Astrocyte (in vitro differentiated cells and primary cell): ENCODE results near the gene TMC1. TPM values are rescaled to one million over a fixed set of nuclear protein-coding genes. Genes with fewer than 3 reads are reported as not detected.

Experiments used
- DNase-seq: peaks from one replicate; pipeline ENCODE4 v3.0.0-alpha.2; 2010; ENCODE audit warnings: low read depth
- FAIRE-seq: peaks from 2 replicates; lab custom pipeline; 2011; peaks lifted over from hg19 to GRCh38; lab: Jason Lieb, UNC
- H2AFZ ChIP-seq: 2 replicates; pipeline ENCODE4 v1.6.0; 2012; ENCODE audit warnings: low read depth, low read length, inconsistent platforms
- H3K27ac ChIP-seq: 2 replicates; pipeline ENCODE4 v1.5.1; 2011; ENCODE audit warnings: low read depth, low read length, inconsistent platforms
- H3K27me3 ChIP-seq: 2 replicates; pipeline ENCODE4 v1.6.0; 2011; ENCODE audit warnings: low read length, inconsistent platforms; ENCODE audit not compliant: insufficient read depth
- H3K36me3 ChIP-seq: 2 replicates; pipeline ENCODE4 v1.5.1; 2011; ENCODE audit warnings: low read length, inconsistent platforms; ENCODE audit not compliant: insufficient read depth
- H3K4me1 ChIP-seq: 2 replicates; pipeline ENCODE4 v1.5.1; 2011; ENCODE audit warnings: low read length, inconsistent platforms; ENCODE audit not compliant: insufficient read depth
- H3K4me2 ChIP-seq: 2 replicates; pipeline ENCODE4 v1.6.0; 2012; ENCODE audit warnings: low read length, inconsistent platforms
- H3K4me3 ChIP-seq: 2 replicates; pipeline ENCODE4 v1.5.1; 2011; ENCODE audit warnings: low read depth, mild to moderate bottlenecking, low read length, inconsistent platforms; ENCODE audit not compliant: insufficient read depth
- H3K79me2 ChIP-seq: 2 replicates; pipeline ENCODE4 v1.6.0; 2012; ENCODE audit warnings: mild to moderate bottlenecking, low read length, inconsistent platforms; ENCODE audit not compliant: insufficient read depth
- H3K9ac ChIP-seq: 2 replicates; pipeline ENCODE4 v1.6.0; 2012; ENCODE audit warnings: mild to moderate bottlenecking, low read length, inconsistent platforms
- H3K9me3 ChIP-seq: 2 replicates; pipeline ENCODE4 v1.5.1; 2012; ENCODE audit warnings: low read depth, mild to moderate bottlenecking, low read length, inconsistent platforms; ENCODE audit not compliant: insufficient read depth
- H4K20me1 ChIP-seq: 2 replicates; pipeline ENCODE4 v1.6.0; 2012; ENCODE audit warnings: low read length, inconsistent platforms; ENCODE audit not compliant: insufficient read depth
- H3K27ac Mint-ChIP-seq: one replicate; pipeline ENCODE4 v1.8.0; 2021; ENCODE audit warnings: mild to moderate bottlenecking, mixed read lengths; ENCODE audit not compliant: unreplicated experiment
- H3K27me3 Mint-ChIP-seq: one replicate; pipeline ENCODE4 v1.8.0; 2021; ENCODE audit warnings: low read depth, mixed read lengths; ENCODE audit not compliant: unreplicated experiment
- H3K36me3 Mint-ChIP-seq: one replicate; pipeline ENCODE4 v1.8.0; 2021; ENCODE audit warnings: low read depth, mixed read lengths; ENCODE audit not compliant: unreplicated experiment
- H3K4me1 Mint-ChIP-seq: one replicate; pipeline ENCODE4 v1.8.0; 2021; ENCODE audit warnings: low read depth, mixed read lengths; ENCODE audit not compliant: unreplicated experiment
- H3K4me3 Mint-ChIP-seq: one replicate; pipeline ENCODE4 v1.8.0; 2021; ENCODE audit warnings: mild to moderate bottlenecking, moderate library complexity, mixed read lengths; ENCODE audit not compliant: unreplicated experiment
- H3K9me3 Mint-ChIP-seq: one replicate; pipeline ENCODE4 v1.8.0; 2021; ENCODE audit warnings: mild to moderate bottlenecking, mixed read lengths; ENCODE audit not compliant: unreplicated experiment
- EZH2 ChIP-seq: IDR thresholded peaks from 2 replicates; pipeline ENCODE4 v1.6.1; 2012; ENCODE audit warnings: mild to moderate bottlenecking, low read length, inconsistent platforms; ENCODE audit not compliant: insufficient read depth
- total RNA-seq: library from RNA; stranded (reverse); gene quantifications from 2 replicates; pipeline ENCODE4 v1.2.1, GENCODE V29; 2021
- TF ChIP-seq, protein P1 (sequence below): IDR thresholded peaks from 2 replicates; pipeline ENCODE4 v1.5.1; 2011; ENCODE audit warnings: low read depth, mild to moderate bottlenecking, inconsistent platforms, low read length, moderate library complexity; ENCODE audit not compliant: insufficient read depth

TMC1 gene
- total RNA-seq, 1 donor from 2014 or later = not detected

GRCh38 chr9:72554221-72554641 lies 32.8 kb downstream of the TMC1 start:
- no peak for TF ChIP-seq EZH2
- TF ChIP-seq, protein P1, sequence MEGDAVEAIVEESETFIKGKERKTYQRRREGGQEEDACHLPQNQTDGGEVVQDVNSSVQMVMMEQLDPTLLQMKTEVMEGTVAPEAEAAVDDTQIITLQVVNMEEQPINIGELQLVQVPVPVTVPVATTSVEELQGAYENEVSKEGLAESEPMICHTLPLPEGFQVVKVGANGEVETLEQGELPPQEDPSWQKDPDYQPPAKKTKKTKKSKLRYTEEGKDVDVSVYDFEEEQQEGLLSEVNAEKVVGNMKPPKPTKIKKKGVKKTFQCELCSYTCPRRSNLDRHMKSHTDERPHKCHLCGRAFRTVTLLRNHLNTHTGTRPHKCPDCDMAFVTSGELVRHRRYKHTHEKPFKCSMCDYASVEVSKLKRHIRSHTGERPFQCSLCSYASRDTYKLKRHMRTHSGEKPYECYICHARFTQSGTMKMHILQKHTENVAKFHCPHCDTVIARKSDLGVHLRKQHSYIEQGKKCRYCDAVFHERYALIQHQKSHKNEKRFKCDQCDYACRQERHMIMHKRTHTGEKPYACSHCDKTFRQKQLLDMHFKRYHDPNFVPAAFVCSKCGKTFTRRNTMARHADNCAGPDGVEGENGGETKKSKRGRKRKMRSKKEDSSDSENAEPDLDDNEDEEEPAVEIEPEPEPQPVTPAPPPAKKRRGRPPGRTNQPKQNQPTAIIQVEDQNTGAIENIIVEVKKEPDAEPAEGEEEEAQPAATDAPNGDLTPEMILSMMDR = no peak
- peak overlapping the region; percentile 28 for H3K27ac ChIP-seq
- peaks cover 24% of the 10 kb centered on the region for H3K4me1 Mint-ChIP-seq
- peak overlapping the region; percentile 31 for H3K4me2 ChIP-seq
- no peak overlapping the region for H3K4me3 ChIP-seq
- H3K9me3 Mint-ChIP-seq = peaks cover 1% of the 10 kb centered on the region
- no peak overlapping the region for H3K4me3 Mint-ChIP-seq
- no peaks in the 10 kb centered on the region for H3K36me3 ChIP-seq
- peak overlapping the region; percentile 13 for H2AFZ ChIP-seq
- no peaks in the 10 kb centered on the region for H3K9me3 ChIP-seq
- peaks cover 14% of the 10 kb centered on the region for H3K4me1 ChIP-seq
- no peaks in the 10 kb centered on the region for H3K79me2 ChIP-seq
- H3K36me3 Mint-ChIP-seq = no peaks in the 10 kb centered on the region
- H3K27me3 Mint-ChIP-seq = no peaks in the 10 kb centered on the region
- no peaks in the 10 kb centered on the region for H4K20me1 ChIP-seq
- peak; percentile 96 for DNase-seq
- FAIRE-seq = peak; percentile 97
- H3K9ac ChIP-seq = peak overlapping the region; percentile 15
- no peaks in the 10 kb centered on the region for H3K27me3 ChIP-seq
- peak overlapping the region; percentile 31 for H3K27ac Mint-ChIP-seq

GRCh38 chr9:72557549-72557948 lies 36.1 kb downstream of the TMC1 start:
- Histone ChIP-seq H3K4me3 (no peak overlapping the region), H3K4me2 (peak overlapping the region; percentile 38), H3K27ac (peak overlapping the region; percentile 60), H3K36me3 (no peaks in the 10 kb centered on the region), H3K4me1 (peaks cover 14% of the 10 kb centered on the region), H2AFZ (no peak overlapping the region), H3K9ac (peak overlapping the region; percentile 23), H3K27me3 (no peaks in the 10 kb centered on the region), H3K79me2 (no peaks in the 10 kb centered on the region), H4K20me1 (no peaks in the 10 kb centered on the region), H3K9me3 (no peaks in the 10 kb centered on the region)
- TF ChIP-seq EZH2 = no peak
- TF ChIP-seq, protein P1 = no peak
- peak; percentile 97 for FAIRE-seq
- Mint-ChIP-seq H3K9me3 (peaks cover 1% of the 10 kb centered on the region), H3K36me3 (no peaks in the 10 kb centered on the region), H3K4me3 (no peak overlapping the region), H3K4me1 (peaks cover 24% of the 10 kb centered on the region), H3K27me3 (no peaks in the 10 kb centered on the region), H3K27ac (peak overlapping the region; percentile 83)
- peak; percentile 91 for DNase-seq

DNA sequence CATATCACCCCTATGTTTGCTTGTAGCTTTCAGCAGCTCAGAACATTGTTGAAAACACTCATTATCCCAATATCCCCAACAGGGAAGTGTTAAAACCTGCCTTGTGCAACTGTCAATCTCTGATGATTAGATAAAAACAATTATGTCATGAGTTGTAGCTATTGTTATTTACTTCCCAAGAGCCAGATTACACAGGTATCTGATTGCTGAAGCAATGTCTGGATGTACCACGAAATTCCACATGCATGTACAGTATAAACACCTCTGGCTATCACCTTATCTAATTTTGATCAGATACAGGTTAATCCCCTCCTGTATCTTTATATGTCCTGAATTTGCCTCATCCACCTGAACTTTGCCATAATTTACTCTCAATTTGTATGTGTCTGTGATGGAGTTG lies 38.7 kb downstream of the TMC1 start:
- no peaks in the 10 kb centered on the region for H4K20me1 ChIP-seq
- H3K4me2 ChIP-seq = no peak overlapping the region
- FAIRE-seq = no peak
- H3K79me2 ChIP-seq = no peaks in the 10 kb centered on the region
- H3K27me3 Mint-ChIP-seq = no peaks in the 10 kb centered on the region
- peaks cover 8% of the 10 kb centered on the region for H3K4me1 ChIP-seq
- H3K9me3 Mint-ChIP-seq = peaks cover 1% of the 10 kb centered on the region
- H3K4me3 ChIP-seq = no peak overlapping the region
- H3K4me3 Mint-ChIP-seq = no peak overlapping the region
- H3K9me3 ChIP-seq = no peaks in the 10 kb centered on the region
- H3K4me1 Mint-ChIP-seq = peaks cover 12% of the 10 kb centered on the region
- TF ChIP-seq EZH2 = no peak
- TF ChIP-seq, protein P1 = no peak
- H3K36me3 Mint-ChIP-seq = no peaks in the 10 kb centered on the region
- H2AFZ ChIP-seq = no peak overlapping the region
- H3K27me3 ChIP-seq = no peaks in the 10 kb centered on the region
- no peaks in the 10 kb centered on the region for H3K36me3 ChIP-seq
- H3K27ac ChIP-seq = no peak overlapping the region
- no peak for DNase-seq
- no peak overlapping the region for H3K27ac Mint-ChIP-seq
- no peak overlapping the region for H3K9ac ChIP-seq
